DLD1 (cell line): ENCODE results near the gene NRBP1.

Source experiments
- in situ Hi-C: cut with HindIII; loops from 2 replicates; pipeline ENCODE4 v1.10.0; 2017; ENCODE audit warnings: low sequenced_read_pairs

NRBP1 gene

GRCh38 chr2:27489498-27490397 is 61.3 kb downstream of the NRBP1 start, which contains the start of gene IFT172:
Gene IFT172 (minus strand): TSS chr2:27489743. CDS start chr2:27489653, 90 bp downstream.
- in situ Hi-C loops: no loop called here
